ENCODE measurements around the gene PRR30. TPM values are rescaled to one million over a fixed set of nuclear protein-coding genes. Genes with fewer than 3 reads are reported as not detected.
A peak's percentile ranks its signal among the peaks of the same experiment; 100 is the strongest.
"Not testable (repeated sequence)": the region's sequence is repeated elsewhere in the genome, so short reads cannot be mapped to it uniquely, and the experiment has no call there.

The PRR30 gene
- polyA plus RNA-seq, 1 experiment = not detected

GRCh38 chr2:27117995-27118524 is 21.1 kb downstream of the PRR30 start:
- no peak for TF ChIP-seq CTCF (IDR thresholded peaks at IDR 0.05; ENCODE audit: insufficient read depth, low read depth, low read length)
- peak overlapping the region; percentile 46 for H3K4me3 ChIP-seq (ENCODE audit: low read depth, low read length)

GRCh38 chr2:27115519-27115918 is 23.7 kb downstream of the PRR30 start:
- DNase-seq (ENCODE audit: low read depth) = no peak
- Histone ChIP-seq H3K4me3 (ENCODE audit: low read depth, low read length) (no peak overlapping the region), H3K36me3 (ENCODE audit: control insufficient read depth, insufficient read depth, low read length) (no peaks in the 10 kb centered on the region), H3K27me3 (ENCODE audit: control insufficient read depth, insufficient read depth, low read length) (peaks cover 14% of the 10 kb centered on the region; the same call in 1 of the 2 replicates)
- TF ChIP-seq CTCF (IDR thresholded peaks at IDR 0.05; ENCODE audit: insufficient read depth, low read depth, low read length) = no peak
- ChIA-PET CTCF (no interaction called here), POLR2A (no interaction called here)

More at GRCh38 chr2:27117995-27118524, 21.1 kb downstream of the PRR30 start:
- DNase-seq (ENCODE audit: low read depth) = no peak
- Histone ChIP-seq H3K27me3 (ENCODE audit: control insufficient read depth, insufficient read depth, low read length) (peaks cover 20% of the 10 kb centered on the region), H3K36me3 (ENCODE audit: control insufficient read depth, insufficient read depth, low read length) (no peaks in the 10 kb centered on the region)
- POLR2A ChIA-PET = no interaction called here
- CTCF ChIA-PET = interaction anchor here (1.3 kb wide), 1 partner anchor 73 kb away, joined by 5 read pairs; no protein-coding TSS in a partner anchor

GRCh38 chr2:27111392-27112078 is 27.7 kb downstream of the PRR30 start:
- DNase-seq (ENCODE audit: low read depth); POLR2A ChIA-PET; H3K36me3 ChIP-seq (ENCODE audit: control insufficient read depth, insufficient read depth, low read length); H3K27me3 ChIP-seq (ENCODE audit: control insufficient read depth, insufficient read depth, low read length); H3K4me3 ChIP-seq (ENCODE audit: low read depth, low read length): not testable (repeated sequence)
- CTCF ChIA-PET = interaction anchor here (0.6 to 1.8 kb wide), 4 partner anchors 12 to 25 kb away, joined by 3 to 7 read pairs (median 3); partner anchors contain the start of gene KHK

GRCh38 chr2:27110603-27111352 is 28.4 kb downstream of the PRR30 start:
- H3K27me3 ChIP-seq (ENCODE audit: control insufficient read depth, insufficient read depth, low read length); POLR2A ChIA-PET; H3K4me3 ChIP-seq (ENCODE audit: low read depth, low read length); DNase-seq (ENCODE audit: low read depth); H3K36me3 ChIP-seq (ENCODE audit: control insufficient read depth, insufficient read depth, low read length): not testable (repeated sequence)
- CTCF ChIA-PET = interaction anchor here (0.9 to 1.8 kb wide), 2 partner anchors 11 to 13 kb away, joined by 3 to 7 read pairs; no protein-coding TSS in a partner anchor

GRCh38 chr2:27109083-27109482 is 30.1 kb downstream of the PRR30 start:
- ChIA-PET CTCF (interaction anchor here (0.9 to 1.3 kb wide), 4 partner anchors 11 to 194 kb away, joined by 3 to 6 read pairs (median 4); no protein-coding TSS in a partner anchor), POLR2A (interaction anchor here (0.7 kb wide), 1 partner anchor 71 kb away, joined by 7 read pairs; no protein-coding TSS in a partner anchor)

More at GRCh38 chr2:27109083-27109482, 30.1 kb downstream of the PRR30 start:
- H3K27me3 ChIP-seq (ENCODE audit: control insufficient read depth, insufficient read depth, low read length) = no peaks in the 10 kb centered on the region
- no peaks in the 10 kb centered on the region for H3K36me3 ChIP-seq (ENCODE audit: control insufficient read depth, insufficient read depth, low read length)
- no peak for TF ChIP-seq CTCF (IDR thresholded peaks at IDR 0.05; ENCODE audit: insufficient read depth, low read depth, low read length)
- H3K4me3 ChIP-seq (ENCODE audit: low read depth, low read length) = no peak overlapping the region
- DNase-seq (ENCODE audit: low read depth) = no peak
